NCI-H82 (cell line): ENCODE results near the gene SULT1B1.

Experiments used
- DNase-seq: peaks from one replicate; lab custom pipeline; 2025; lab: John Stamatoyannopoulos, UW

The SULT1B1 gene

GRCh38 chr4:69697536-69698242, 62.7 kb downstream of the SULT1B1 start:
- DNase-seq = no peak

GRCh38 chr4:69689599-69689998, 70.8 kb downstream of the SULT1B1 start:
- peak; percentile 54 for DNase-seq

- DNase-seq = no peak
Measured at GRCh38 chr4:69684804-69685203, 75.6 kb downstream of the SULT1B1 start.
